ENCODE data around the gene UNC5A.

Gene UNC5A

DNA sequence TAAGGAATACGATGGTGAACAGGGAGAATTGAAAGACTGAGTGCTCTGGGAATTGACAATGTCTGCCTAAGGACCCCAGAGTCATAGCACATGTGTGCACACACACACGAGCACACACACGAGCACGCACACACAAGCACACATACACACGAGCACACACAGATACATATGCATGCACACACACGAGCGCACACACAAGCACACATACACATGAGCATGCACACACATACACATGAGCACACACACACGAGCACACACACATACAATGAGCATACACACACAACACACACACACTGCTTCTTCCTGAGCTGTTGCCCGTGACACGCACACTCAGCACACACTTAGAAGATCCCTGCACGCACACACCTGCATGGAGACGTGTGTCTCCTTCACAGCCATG, 10.9 kb upstream of the UNC5A start:
- TF ChIP-seq, protein P1, sequence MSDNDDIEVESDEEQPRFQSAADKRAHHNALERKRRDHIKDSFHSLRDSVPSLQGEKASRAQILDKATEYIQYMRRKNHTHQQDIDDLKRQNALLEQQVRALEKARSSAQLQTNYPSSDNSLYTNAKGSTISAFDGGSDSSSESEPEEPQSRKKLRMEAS (IDR thresholded peaks at IDR 0.05), result no peak

DNA sequence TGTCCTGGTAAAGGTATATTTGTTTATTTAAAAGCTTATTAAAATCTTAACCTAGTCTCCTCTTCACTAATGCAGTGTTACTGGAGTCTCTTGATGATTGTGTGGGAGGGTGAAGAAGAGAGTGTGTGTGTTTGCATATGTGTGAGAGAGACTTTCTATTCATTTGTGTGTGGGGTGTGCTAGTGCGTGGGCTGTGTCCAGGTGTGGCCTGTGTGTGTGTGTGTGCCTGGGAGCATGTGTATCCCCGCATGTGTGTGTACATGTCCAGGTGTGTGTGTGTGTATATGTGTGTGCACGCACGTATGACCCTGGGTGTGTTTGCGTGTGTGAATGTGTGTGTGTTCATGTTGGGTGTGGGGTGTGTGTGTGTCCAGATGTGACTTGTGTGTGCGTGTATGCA, 10.3 kb upstream of the UNC5A start:
- TF ChIP-seq FOXM1 (IDR thresholded peaks at IDR 0.05; ENCODE audit: borderline replicate concordance, low read depth) (no peak), NFIC (IDR thresholded peaks at IDR 0.05) (no peak), EGR1 (IDR thresholded peaks at IDR 0.05) (no peak), CREB1 (IDR thresholded peaks at IDR 0.05; ENCODE audit: low read depth) (no peak), TEAD4 (IDR thresholded peaks at IDR 0.05) (no peak), RAD21 (IDR thresholded peaks at IDR 0.05; ENCODE audit: low read depth) (no peak), TAF1 (IDR thresholded peaks at IDR 0.05; ENCODE audit: low read depth) (no peak)
- TF ChIP-seq, protein P2, sequence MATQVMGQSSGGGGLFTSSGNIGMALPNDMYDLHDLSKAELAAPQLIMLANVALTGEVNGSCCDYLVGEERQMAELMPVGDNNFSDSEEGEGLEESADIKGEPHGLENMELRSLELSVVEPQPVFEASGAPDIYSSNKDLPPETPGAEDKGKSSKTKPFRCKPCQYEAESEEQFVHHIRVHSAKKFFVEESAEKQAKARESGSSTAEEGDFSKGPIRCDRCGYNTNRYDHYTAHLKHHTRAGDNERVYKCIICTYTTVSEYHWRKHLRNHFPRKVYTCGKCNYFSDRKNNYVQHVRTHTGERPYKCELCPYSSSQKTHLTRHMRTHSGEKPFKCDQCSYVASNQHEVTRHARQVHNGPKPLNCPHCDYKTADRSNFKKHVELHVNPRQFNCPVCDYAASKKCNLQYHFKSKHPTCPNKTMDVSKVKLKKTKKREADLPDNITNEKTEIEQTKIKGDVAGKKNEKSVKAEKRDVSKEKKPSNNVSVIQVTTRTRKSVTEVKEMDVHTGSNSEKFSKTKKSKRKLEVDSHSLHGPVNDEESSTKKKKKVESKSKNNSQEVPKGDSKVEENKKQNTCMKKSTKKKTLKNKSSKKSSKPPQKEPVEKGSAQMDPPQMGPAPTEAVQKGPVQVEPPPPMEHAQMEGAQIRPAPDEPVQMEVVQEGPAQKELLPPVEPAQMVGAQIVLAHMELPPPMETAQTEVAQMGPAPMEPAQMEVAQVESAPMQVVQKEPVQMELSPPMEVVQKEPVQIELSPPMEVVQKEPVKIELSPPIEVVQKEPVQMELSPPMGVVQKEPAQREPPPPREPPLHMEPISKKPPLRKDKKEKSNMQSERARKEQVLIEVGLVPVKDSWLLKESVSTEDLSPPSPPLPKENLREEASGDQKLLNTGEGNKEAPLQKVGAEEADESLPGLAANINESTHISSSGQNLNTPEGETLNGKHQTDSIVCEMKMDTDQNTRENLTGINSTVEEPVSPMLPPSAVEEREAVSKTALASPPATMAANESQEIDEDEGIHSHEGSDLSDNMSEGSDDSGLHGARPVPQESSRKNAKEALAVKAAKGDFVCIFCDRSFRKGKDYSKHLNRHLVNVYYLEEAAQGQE (IDR thresholded peaks at IDR 0.05; ENCODE audit: low read depth), result no peak

DNA sequence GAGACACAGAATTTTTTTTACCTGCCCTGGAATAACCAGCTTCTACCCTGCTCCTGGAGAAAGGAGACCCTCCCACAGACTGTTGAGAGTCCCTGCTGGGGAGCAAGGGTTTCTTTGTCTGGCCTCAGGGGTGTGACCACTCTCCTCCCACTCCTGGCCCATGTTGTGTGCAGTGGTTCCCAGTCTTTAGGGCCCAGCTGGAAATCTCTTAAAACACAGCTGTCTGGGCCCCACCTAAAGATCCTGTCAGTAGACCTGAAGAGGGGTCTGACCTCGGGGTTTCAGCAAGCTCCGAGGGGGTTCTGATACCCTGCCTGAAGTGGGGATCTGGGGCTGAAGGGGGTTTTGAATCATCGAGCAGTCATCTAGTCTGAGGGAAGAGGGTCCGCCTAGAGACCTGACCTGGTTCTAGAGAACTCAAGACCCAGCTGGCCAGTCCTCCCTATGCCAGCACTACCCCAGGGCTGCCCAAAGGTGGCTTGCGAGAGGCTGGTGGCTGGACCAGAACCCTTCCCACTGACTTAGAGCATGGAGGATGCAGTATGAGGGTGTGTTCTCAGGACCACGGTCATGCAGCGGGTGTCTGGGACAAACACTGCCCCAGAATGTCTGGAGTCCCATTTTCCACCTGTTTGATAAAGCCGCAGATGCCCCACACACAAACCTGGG, 8.1 kb upstream of the UNC5A start:
- TF ChIP-seq, protein P2 (IDR thresholded peaks at IDR 0.05; ENCODE audit: low read depth), result no peak
- TF ChIP-seq CEBPB (IDR thresholded peaks at IDR 0.05) (no peak), EP300 (IDR thresholded peaks at IDR 0.05; ENCODE audit: borderline replicate concordance) (no peak), TCF12 (IDR thresholded peaks at IDR 0.05; ENCODE audit: low read depth) (no peak), ZBTB7A (IDR thresholded peaks at IDR 0.05; ENCODE audit: low read depth) (no peak)
- TF ChIP-seq, protein P1 (IDR thresholded peaks at IDR 0.05), result no peak

DNA sequence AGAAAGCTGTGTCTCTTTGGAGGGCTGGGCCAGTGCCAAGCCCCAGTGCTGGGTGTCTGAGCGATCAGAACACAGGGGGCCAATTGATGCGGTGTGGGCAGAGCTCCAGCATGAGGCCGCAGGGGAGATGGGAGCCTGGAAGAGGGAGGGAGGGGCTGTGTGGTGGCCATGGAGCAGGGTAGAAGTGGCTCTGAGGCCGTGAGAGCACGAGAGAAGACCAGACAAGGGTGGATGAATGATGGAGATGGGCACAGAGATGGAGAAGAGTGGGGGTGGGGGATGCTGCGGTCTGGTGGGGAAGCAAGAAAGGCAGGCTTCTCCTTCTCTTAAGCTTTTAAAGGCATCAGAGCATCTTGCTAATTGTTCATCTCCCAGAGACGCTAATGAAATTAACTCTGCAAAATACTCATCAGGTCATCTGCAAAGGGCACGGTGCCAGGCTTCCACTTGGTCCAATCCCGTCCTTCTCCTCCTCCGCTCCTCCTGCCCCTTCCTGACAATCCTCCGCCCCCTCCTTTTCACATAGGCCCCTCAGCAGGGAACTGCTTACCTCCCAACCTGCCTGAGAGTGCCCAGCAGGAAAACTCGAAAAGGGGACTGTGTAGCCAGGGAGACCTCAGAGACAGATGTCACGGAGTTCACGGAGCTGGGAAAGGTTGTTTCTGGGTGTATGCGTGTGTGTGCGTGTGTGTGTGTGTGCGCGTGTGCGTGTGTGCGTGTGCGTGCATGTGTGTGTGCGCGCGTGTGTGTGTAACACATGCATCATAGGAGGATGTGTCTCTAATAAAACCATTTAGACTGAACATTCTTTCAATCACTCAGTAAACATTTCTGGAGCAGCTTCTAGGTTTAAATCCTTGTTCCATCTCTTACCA, 7.1 kb upstream of the UNC5A start:
- no peak for TF ChIP-seq EGR1 (IDR thresholded peaks at IDR 0.05)
- no peak for TF ChIP-seq EP300 (IDR thresholded peaks at IDR 0.05; ENCODE audit: borderline replicate concordance)
- no peak for TF ChIP-seq TCF12 (IDR thresholded peaks at IDR 0.05; ENCODE audit: low read depth)
- TF ChIP-seq TEAD4 (IDR thresholded peaks at IDR 0.05), result no peak
- no peak for TF ChIP-seq CEBPB (IDR thresholded peaks at IDR 0.05)
- TF ChIP-seq TAF1 (IDR thresholded peaks at IDR 0.05; ENCODE audit: low read depth), result no peak
- TF ChIP-seq, protein P3, sequence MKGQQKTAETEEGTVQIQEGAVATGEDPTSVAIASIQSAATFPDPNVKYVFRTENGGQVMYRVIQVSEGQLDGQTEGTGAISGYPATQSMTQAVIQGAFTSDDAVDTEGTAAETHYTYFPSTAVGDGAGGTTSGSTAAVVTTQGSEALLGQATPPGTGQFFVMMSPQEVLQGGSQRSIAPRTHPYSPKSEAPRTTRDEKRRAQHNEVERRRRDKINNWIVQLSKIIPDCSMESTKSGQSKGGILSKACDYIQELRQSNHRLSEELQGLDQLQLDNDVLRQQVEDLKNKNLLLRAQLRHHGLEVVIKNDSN (IDR thresholded peaks at IDR 0.05), result no peak
- no peak for TF ChIP-seq YY1 (IDR thresholded peaks at IDR 0.05; ENCODE audit: low read depth)
- TF ChIP-seq ZBTB7A (IDR thresholded peaks at IDR 0.05; ENCODE audit: low read depth), result no peak
- TF ChIP-seq, protein P2 (IDR thresholded peaks at IDR 0.05; ENCODE audit: low read depth), result no peak
- no peak for TF ChIP-seq NFIC (IDR thresholded peaks at IDR 0.05)
- no peak for TF ChIP-seq FOXM1 (IDR thresholded peaks at IDR 0.05; ENCODE audit: borderline replicate concordance, low read depth)
- TF ChIP-seq, protein P1 (IDR thresholded peaks at IDR 0.05), result no peak
- TF ChIP-seq CREB1 (IDR thresholded peaks at IDR 0.05; ENCODE audit: low read depth), result no peak
- TF ChIP-seq RAD21 (IDR thresholded peaks at IDR 0.05; ENCODE audit: low read depth), result no peak

Measured in Ishikawa (cell line).